H7 (cell line): ENCODE results near the gene IL15. TPM values are rescaled to one million over a fixed set of nuclear protein-coding genes. Genes with fewer than 3 reads are reported as not detected.
"Not testable (repeated sequence)": the region's sequence is repeated elsewhere in the genome, so short reads cannot be mapped to it uniquely, and the experiment has no call there.

Experiments used
- DNase-seq: peaks from one replicate; pipeline ENCODE4 v3.0.0; 2012
- H3K27me3 ChIP-seq: 2 replicates; pipeline ENCODE4 v1.6.0; 2011; ENCODE audit warnings: mild to moderate bottlenecking, low read length; ENCODE audit not compliant: control insufficient read depth, insufficient read depth
- H3K36me3 ChIP-seq: replicated peaks from 2 replicates; pipeline ENCODE4 v1.5.1; 2011; ENCODE audit warnings: low read length; ENCODE audit not compliant: control insufficient read depth, insufficient read depth
- H3K4me3 ChIP-seq: 2 replicates; pipeline ENCODE4 v1.5.1; 2011; ENCODE audit warnings: low read depth, mild to moderate bottlenecking, control low read depth, low read length, moderate library complexity; ENCODE audit not compliant: insufficient read depth
- total RNA-seq: library from RNA; depleted of rRNA; stranded (reverse); fragments of >200 nt; shearing (Covaris generic); gene quantifications from 2 replicates; pipeline ENCODE4 v1.2.3, GENCODE V29; 2014; rRNA removed

IL15 gene, protein sequence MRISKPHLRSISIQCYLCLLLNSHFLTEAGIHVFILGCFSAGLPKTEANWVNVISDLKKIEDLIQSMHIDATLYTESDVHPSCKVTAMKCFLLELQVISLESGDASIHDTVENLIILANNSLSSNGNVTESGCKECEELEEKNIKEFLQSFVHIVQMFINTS
- total RNA-seq = 1.4 and 1.7 TPM in 2 replicates

DNA sequence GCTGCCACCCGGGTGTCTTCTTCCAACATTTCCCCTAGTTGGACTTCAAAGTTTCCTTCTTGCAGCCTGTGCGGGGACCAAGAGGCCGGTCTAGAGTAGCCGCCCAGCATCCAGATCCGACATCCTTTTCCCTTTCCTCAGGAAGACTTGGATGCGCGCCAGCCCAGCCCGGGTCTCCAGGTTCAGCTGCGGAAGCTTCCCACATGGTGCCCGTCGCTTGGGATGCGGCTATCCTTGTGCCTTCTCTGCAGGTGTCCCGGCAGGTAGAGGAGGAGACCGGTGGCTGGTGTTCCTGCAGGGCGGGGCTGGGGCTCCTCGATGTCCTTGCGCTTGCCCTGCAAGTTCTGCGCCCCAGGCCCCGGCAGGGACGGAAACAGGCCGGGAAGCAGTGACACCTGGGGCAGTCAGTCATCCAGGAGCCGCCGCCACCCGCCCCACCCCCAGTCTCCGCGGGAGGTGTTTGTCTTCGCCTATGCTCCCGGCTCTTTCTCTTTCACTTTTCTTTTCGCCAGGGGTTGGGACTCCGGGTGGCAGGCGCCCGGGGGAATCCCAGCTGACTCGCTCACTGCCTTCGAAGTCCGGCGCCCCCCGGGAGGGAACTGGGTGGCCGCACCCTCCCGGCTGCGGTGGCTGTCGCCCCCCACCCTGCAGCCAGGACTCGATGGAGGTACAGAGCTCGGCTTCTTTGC, at the start of gene IL15:
IL15 (plus strand) TSS at position 502 of the 689 bp plus-strand sequence. CDS start 82,882 bp downstream, outside the sequence.
- DNase-seq = peak; percentile 79
- Histone ChIP-seq H3K27me3 (peaks cover 24% of the 10 kb centered on the region), H3K36me3 (no peaks in the 10 kb centered on the region), H3K4me3 (peak within 1 kb of the TSS; percentile 67)

DNA sequence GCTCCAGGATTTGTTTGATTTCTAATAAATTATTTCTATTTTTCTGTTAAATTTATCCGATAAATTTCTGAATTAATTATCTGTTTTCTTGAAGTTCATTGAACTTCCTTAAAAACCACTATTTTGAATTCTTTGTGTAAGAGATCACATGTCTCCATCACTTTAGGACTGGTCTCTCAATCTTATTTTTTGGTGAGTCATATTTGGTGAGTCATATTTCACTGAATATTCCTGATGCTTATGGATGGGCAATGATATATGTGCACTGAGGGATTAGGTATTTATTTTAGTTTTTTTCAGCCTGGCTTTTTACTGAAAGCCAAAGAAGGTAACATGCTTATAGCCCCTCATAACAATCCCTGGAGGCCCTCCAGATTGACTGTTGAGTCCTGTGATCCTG, 48.5 kb upstream of the IL15 start:
- no peaks in the 10 kb centered on the region for H3K27me3 ChIP-seq
- no peak for DNase-seq

DNA sequence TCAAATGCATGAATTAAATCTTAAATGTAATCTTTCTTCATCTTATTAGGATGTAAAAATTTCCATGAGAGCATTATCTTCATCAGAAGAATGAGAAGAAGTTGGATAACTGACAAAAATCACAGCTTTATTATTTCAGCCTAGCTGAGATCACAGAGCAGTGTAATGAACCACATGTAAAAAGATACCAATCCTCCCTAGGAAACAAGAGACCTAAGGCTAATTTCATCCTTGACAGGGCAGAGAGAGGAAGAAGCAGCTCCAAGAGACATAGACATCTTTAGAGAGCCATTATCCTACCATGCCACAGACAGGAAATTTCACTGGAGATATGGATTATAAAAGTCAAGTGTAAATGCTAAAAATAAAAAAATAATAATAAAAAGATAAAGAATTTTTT, 40.9 kb upstream of the IL15 start:
- Histone ChIP-seq H3K36me3 (no peaks in the 10 kb centered on the region), H3K27me3 (no peaks in the 10 kb centered on the region), H3K4me3 (no peak overlapping the region)
- no peak for DNase-seq

More for the DNA sequence above, 48.5 kb upstream of the IL15 start:
- Histone ChIP-seq H3K4me3 (no peak overlapping the region), H3K36me3 (no peaks in the 10 kb centered on the region)

DNA sequence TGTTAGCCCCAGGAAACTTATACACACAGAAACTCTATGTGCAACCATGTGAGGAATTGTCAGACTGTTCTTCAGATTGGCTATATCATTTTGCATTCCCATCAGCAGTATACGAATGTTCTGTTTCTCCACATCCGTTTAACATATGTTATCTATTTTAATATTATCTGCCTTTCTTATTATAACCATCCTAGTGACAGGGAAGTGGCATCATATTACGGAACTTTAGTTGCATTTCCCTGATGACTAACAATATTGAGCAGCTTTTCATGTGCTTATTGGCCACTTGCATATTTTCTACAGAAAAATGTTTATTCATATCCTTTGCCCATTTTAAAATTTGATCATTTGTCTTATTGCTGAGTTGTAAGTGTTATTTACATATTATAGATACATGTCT, 36.5 kb upstream of the IL15 start:
- Histone ChIP-seq H3K27me3 (no peaks in the 10 kb centered on the region), H3K4me3 (no peak overlapping the region), H3K36me3 (no peaks in the 10 kb centered on the region)
- DNase-seq = no peak

DNA sequence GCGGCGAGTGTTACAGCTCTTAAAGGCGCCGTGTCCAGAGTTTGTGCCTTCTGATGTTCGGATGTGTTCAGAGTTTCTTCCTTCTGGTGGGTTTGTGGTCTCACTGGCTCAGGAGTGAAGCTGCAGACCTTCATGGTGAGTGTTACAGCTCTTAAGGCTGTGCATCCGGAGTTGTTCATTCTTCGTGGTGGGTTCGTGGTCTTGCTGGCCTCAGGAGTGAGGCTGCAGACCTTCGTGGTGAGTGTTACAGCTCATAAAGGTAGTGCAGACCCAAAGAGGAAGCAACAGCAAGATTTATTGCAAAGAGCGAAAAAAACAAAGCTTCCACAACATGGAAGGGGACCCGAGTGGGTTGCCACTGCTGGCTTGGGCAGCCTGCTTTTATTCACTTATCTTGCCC, 31.7 kb upstream of the IL15 start:
- H3K4me3 ChIP-seq, H3K36me3 ChIP-seq, H3K27me3 ChIP-seq, DNase-seq: not testable (repeated sequence)

DNA sequence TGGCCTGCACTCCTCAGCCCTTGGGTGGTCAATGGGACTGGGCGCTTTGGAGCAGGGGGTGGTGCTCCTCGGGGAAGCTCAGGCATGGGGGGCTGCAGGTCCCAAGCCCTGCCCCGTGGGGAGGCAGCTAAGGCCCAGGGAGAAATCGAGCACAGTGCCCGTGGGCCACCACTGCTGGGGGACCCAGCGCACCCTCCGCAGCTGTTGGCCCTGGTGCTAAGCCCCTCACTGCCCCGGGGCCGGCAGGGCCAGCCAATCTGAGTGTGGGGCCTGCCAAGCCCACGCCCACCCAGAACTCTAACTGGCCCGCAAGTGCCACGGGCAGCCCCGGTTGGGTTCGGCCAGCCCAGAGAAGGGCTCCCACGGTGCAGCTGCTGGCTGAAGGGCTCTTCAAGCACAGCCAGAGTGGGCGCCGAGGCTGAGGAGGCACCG, 30.9 kb upstream of the IL15 start:
- H3K4me3 ChIP-seq = no peak overlapping the region
- H3K27me3 ChIP-seq = no peaks in the 10 kb centered on the region
- no peaks in the 10 kb centered on the region for H3K36me3 ChIP-seq
- no peak for DNase-seq

DNA sequence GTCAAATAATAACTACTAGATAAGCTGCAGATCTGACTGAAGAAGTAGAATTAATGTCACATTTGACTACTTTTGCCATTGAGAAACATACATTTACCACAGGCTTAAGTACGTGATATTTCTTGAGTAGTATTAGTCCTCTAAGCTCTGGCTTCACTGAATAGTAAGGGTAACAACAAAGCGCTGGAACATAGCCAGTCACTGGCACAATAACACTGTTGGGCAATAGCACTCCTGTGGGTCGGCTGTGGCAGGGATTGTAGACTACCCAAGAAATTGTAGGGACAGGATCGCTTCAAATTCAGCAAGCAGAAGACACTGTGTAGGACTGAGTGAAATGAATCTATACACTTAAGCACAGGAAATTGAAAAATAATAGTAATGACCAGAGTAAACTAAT, 27.1 kb upstream of the IL15 start:
- Histone ChIP-seq H3K4me3 (no peak overlapping the region), H3K27me3 (no peaks in the 10 kb centered on the region), H3K36me3 (no peaks in the 10 kb centered on the region)
- DNase-seq = no peak

DNA sequence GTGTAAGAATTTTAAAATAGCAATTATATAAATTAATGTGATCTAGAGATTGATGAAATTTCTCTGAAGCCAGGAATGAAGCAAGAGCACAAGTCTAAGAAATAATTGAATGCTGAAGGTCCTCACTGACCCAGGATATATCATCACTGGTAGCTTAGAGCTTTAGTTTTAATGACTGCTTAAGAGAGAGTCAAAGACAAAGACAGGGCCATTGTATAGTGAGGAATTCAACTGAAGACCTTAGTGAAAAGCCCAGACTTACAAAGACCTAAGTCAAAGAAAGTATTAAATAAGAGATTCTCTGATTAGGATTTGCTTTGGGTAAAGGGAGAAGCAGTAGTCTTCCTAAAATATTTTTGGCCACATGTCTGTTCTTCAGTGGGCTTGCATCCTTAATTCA, 26.0 kb upstream of the IL15 start:
- DNase-seq = peak; percentile 2
- no peak overlapping the region for H3K4me3 ChIP-seq
- H3K36me3 ChIP-seq = no peaks in the 10 kb centered on the region
- H3K27me3 ChIP-seq = no peaks in the 10 kb centered on the region

DNA sequence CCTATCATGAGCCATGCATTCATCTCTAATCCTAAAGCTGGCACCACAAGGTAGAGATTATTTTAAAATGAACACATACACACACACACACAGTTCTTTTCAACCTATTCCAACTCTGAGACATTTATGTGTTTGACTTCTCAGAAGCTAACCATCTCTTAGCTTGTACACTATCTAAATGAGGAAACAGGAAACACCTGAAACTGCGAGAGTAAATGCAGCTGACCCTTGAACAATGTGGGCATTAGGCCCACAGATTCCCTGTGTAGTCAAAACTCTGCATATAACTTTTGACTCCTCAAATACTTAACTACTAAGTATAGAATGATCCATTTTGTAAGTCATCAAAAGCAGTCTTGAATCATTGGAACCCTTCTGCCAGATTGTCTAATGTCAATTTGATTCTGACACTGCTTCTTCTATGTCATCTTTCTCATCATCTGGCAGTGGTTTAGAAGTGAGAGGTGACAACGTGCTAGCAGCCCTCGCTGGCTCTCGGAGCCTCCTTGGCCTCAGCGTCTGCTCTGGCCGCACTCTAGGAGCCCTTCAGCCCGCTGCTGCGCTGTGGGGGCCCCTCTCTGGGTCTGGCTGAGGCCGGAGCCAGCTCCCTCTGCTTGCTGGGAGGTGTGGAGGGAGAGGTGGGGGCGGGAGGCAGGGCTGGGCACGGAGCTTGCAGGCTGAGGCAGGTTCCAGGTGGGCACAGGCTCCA, 21.4 kb upstream of the IL15 start:
- Histone ChIP-seq H3K27me3 (no peaks in the 10 kb centered on the region), H3K36me3 (no peaks in the 10 kb centered on the region), H3K4me3 (no peak overlapping the region)
- DNase-seq = no peak

DNA sequence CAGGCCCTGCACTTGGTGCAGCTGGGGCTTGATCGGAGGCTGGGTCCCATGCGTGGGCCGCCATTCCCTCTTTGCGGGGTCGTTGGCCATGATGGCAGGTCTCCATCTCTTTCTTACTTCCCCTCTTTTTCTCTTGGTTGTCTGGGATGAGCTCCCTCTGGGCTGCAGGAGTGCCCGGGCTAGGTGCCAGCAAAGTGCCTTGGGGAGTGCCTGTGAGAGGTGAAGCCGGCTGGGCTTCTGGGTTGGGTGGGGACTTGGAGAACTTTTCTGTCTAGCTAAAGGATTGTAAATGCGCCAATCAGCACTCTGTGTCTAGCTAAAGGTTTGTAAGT, 20.8 kb upstream of the IL15 start:
- not testable (repeated sequence) for DNase-seq, H3K27me3 ChIP-seq, H3K36me3 ChIP-seq, H3K4me3 ChIP-seq

DNA sequence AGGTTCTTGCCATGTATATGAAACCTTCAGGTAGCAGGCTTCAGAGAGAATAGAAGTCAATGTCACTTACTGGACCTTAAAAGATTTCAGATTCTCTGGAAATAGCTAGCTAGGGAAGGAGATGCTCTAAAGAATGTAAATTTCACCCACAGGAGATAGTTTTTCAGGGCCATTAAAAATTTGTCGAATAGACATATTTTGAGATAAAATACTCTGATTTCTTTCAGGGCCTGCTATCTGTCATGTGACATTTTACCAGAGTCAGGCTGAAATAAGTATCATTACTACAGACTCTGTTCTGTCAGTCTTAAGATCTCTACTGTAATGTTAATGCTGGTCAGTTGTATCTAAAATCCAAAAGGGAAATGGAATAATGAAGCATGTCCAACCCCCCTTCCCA, 15.7 kb upstream of the IL15 start:
- H3K4me3 ChIP-seq = no peak overlapping the region
- DNase-seq = no peak

DNA sequence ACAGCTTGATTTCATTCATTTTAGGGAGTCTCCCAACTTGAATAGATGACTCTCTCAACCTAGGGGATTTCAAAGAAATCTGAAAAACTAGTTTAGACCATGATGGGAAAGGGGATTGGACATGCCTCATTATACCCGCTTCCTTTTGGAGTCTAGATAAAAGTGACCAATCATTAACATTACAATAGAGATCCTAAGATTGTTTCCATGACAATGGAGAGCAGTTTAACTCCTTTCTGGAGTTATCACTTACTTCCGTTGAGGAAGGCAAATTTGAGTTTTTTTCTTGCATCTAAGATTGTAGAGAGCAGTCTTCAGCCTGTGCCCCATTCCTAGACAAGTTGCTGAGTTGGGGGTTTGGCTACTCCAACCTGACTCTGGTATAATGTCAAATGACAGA, 11.4 kb upstream of the IL15 start:
- Histone ChIP-seq H3K27me3 (no peaks in the 10 kb centered on the region), H3K4me3 (no peak overlapping the region), H3K36me3 (no peaks in the 10 kb centered on the region)
- no peak for DNase-seq

More for the DNA sequence above, 15.7 kb upstream of the IL15 start:
- no peaks in the 10 kb centered on the region for H3K27me3 ChIP-seq
- no peaks in the 10 kb centered on the region for H3K36me3 ChIP-seq

DNA sequence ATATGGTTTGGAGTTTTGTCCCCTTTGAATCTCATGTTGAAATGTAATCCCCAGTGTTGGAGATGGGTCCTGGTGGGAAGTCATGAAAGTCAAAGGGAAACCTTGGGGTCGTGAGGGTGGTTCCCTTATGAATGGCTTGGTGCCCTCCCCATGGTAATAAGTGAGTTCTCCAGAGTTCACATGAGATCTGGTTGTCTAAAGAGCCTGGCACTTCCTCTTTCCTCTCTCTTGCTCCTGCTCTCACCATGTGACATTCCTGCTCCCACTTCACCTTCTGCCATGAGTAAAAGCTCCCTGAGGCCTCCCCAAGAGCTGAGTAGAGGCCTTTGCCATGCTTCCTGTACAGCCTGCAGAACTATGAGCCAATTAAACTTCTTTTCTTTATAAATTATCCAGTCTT, 5.5 kb upstream of the IL15 start:
- Histone ChIP-seq H3K27me3 (peaks cover 7% of the 10 kb centered on the region), H3K36me3 (no peaks in the 10 kb centered on the region), H3K4me3 (no peak overlapping the region)
- DNase-seq = no peak

DNA sequence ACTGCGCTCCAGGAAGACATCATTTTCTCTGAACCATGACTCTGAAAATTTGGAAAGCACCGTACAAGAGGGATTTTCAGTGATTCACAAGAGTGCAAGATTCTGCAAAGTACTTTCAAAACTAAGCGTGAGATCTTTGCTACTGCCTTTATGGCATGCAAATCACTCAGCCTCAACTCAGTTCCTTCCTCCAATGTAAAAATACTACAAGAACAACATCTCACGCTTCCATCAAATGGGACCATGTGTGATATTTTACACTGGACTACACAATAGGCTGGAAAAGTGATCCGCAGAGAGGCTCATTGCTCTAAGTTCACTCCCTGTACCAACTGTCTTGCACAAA, 674 bp upstream of the IL15 start:
- DNase-seq = no peak
- H3K4me3 ChIP-seq = peak overlapping the region; percentile 67; the same call in 1 of the 2 replicates
- H3K27me3 ChIP-seq = peaks cover 24% of the 10 kb centered on the region
- H3K36me3 ChIP-seq = no peaks in the 10 kb centered on the region

DNA sequence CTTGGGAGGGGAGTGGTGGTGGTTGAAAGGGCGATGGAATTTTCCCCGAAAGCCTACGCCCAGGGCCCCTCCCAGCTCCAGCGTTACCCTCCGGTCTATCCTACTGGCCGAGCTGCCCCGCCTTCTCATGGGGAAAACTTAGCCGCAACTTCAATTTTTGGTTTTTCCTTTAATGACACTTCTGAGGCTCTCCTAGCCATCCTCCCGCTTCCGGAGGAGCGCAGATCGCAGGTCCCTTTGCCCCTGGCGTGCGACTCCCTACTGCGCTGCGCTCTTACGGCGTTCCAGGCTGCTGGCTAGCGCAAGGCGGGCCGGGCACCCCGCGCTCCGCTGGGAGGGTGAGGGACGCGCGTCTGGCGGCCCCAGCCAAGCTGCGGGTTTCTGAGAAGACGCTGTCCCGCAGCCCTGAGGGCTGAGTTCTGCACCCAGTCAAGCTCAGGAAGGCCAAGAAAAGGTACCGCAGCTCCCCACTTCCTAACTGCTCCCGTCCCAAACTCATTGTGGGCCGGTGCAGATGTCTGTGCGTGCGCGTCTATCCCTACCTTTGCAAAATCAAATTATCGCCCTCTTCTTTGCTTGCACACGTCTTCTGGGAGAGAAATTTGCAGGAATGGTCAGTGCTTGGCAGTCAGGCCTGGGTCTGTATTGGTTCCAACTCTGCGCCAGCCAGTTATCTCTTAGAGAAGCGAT, 533 bp downstream of the IL15 start:
- Histone ChIP-seq H3K36me3 (no peaks in the 10 kb centered on the region), H3K4me3 (peak overlapping the region; percentile 67), H3K27me3 (peaks cover 24% of the 10 kb centered on the region)
- DNase-seq = peak; percentile 77
